ENCODE results near the gene SRGN. TPM values are rescaled to one million over a fixed set of nuclear protein-coding genes. Genes with fewer than 3 reads are reported as not detected.

The SRGN gene
- total and polyA plus RNA-seq, 2 of the 8 experiments (the other 6 are each of a cell fraction or from before 2014, with no cell fraction given) = 0.06 TPM; not detected in 1

DNA sequence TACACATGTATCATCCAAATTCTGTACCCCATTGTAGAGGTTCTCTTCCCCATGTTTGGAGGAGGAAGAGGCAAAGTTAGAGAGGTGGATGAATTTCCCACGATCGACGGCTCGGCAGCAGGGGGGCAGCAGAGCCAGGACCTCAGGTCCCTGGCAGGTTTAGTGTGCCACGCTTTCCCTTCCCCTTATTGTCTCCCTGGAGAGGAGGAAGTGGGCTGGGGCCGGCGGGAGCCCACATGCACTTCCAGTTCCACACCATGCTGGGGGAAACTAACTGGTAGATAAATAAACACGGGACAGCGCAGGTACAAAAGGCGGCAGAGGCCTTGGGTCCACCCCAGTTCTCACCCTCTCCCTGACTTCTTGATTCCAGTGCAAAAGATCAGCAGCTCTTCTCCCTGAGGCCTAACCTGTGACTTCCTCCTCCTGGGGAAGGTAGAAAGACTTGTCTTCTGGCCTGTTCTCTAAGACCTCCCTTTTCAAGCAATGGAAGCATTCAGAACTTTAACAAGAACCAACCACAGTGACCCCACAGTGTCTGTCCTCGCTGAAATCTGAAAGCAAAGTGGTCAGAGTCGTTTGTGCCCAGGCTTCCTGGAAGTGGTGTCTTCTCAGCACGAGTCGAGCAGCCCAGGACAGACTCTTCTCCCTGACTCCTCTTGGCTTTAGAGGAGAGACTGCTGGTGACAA is 30.5 kb upstream of the SRGN start:
- Histone ChIP-seq H3K27ac (ENCODE audit: low read depth, low read length) (no peak overlapping the region), H2AK5ac (ENCODE audit: low read depth, low read length) (no peak overlapping the region), H3K4me2 (ENCODE audit: insufficient read depth in 1 of 2, low read depth in 2 of 2, low read length in 2 of 2) (no peak overlapping the region), H2BK120ac (replicated peaks; ENCODE audit: low read depth, low read length) (no peak overlapping the region), H3K23me2 (ENCODE audit: low read depth, low read length) (no peaks in the 10 kb centered on the region), H2BK15ac (ENCODE audit: low read length) (no peak overlapping the region), H2BK12ac (ENCODE audit: low read depth, low read length) (no peak overlapping the region), H3K18ac (ENCODE audit: extremely low read depth, low read length) (0 out of 2 replicates have a peak overlapping the region, but pooled peaks have one; percentile 16), H4K91ac (replicated peaks; ENCODE audit: insufficient read length, low read length) (no peak overlapping the region), H2BK20ac (ENCODE audit: low read length) (no peak overlapping the region), H3K9me3 (ENCODE audit: insufficient read depth in 2 of 2, low read depth in 1 of 2, low read length in 1 of 2) (no peaks in the 10 kb centered on the region), H4K5ac (ENCODE audit: insufficient read length, low read depth, low read length) (no peak overlapping the region), H3K79me2 (ENCODE audit: control insufficient read depth in 1 of 2, insufficient read depth in 2 of 2, low read length in 2 of 2) (no peaks in the 10 kb centered on the region), H3K79me1 (ENCODE audit: low read depth, low read length) (no peaks in the 10 kb centered on the region), H3K36me3 (ENCODE audit: control insufficient read depth in 2 of 4, insufficient read depth in 4 of 4, low read length in 3 of 4) (no peaks in the 10 kb centered on the region), H3K4me1 (replicated peaks in 1 of 4; ENCODE audit: control insufficient read depth in 3 of 4, insufficient read depth in 4 of 4, low read length in 3 of 4) (no peaks in the 10 kb centered on the region; a peak in 2 of 7 replicates), H2AFZ (ENCODE audit: low read length) (peak overlapping the region; percentile 73), H3K23ac (ENCODE audit: insufficient read length) (no peak overlapping the region), H3K27me3 (replicated peaks in 1 of 4; ENCODE audit: control insufficient read depth in 3 of 4, extremely low read depth in 1 of 4, insufficient read depth in 3 of 4, low read length in 3 of 4) (no peaks in the 10 kb centered on the region), H2BK5ac (ENCODE audit: low read depth, low read length) (no peak overlapping the region), H3K9ac (replicated peaks in 1 of 4; ENCODE audit: extremely low read depth in 1 of 4, low read depth in 3 of 4, low read length in 3 of 4) (no peak overlapping the region; a peak in 2 of 7 replicates), H3K4me3 (ENCODE audit: extremely low read depth in 1 of 4, insufficient read depth in 2 of 4, low read depth in 3 of 4, low read length in 4 of 4) (no peak overlapping the region), H4K20me1 (replicated peaks in 1 of 2; ENCODE audit: control insufficient read depth in 1 of 2, insufficient read depth in 2 of 2, low read length in 2 of 2) (no peaks in the 10 kb centered on the region), H3K56ac (replicated peaks; ENCODE audit: insufficient read length, low read depth, low read length) (no peak overlapping the region), H3K4ac (replicated peaks; ENCODE audit: insufficient read length, low read depth, low read length) (no peak overlapping the region), H4K8ac (ENCODE audit: extremely low read depth, insufficient read depth, low read length) (0 out of 2 replicates have a peak overlapping the region, but pooled peaks have one; percentile 26), H3K14ac (ENCODE audit: insufficient read length) (no peak overlapping the region)
- DNase-seq (ENCODE audit: low read depth in 1 of 2, low spot score in 2 of 2) = peak in 1 of 2 experiments; percentile 47
- FAIRE-seq = no peak
- 68% methylated on average over 11 of the region's 14 CpGs; no CpG with 5 or more reads in 1 of the 2 experiments for WGBS, 2 experiments (ENCODE audit: extremely low coverage in 1 of 2, insufficient coverage in 1 of 2, insufficient read length in 1 of 2, insufficient replicate concordance in 2 of 2, low coverage in 1 of 2, low lambda C conversion rate in 2 of 2, missing lambda C conversion rate in 1 of 2)
- POLR2A ChIA-PET (ENCODE audit: partially characterized antibody) = interaction anchor here (1.1 kb wide), 1 partner anchor 12 kb away, joined by 3 read pairs; no protein-coding TSS in a partner anchor
- CTCF ChIA-PET (ENCODE audit: partially characterized antibody) = interaction anchor here (0.5 to 2.0 kb wide), 4 partner anchors 8 to 1003 kb away, joined by 4 to 7 read pairs (median 5); no protein-coding TSS in a partner anchor
- TF ChIP-seq HDAC6 (IDR thresholded peaks at IDR 0.05; ENCODE audit: low read depth, low read length) = no peak
- TF ChIP-seq PHF8 (conservative IDR thresholded peaks at IDR 0.05; ENCODE audit: low read depth, low read length) = no peak
- TF ChIP-seq TAF7 (optimal IDR thresholded peaks at IDR 0.05; ENCODE audit: borderline replicate concordance, low read depth, low read length) = no peak
- TF ChIP-seq EZH2 (IDR thresholded peaks at IDR 0.05; ENCODE audit: low read depth, low read length, severe bottlenecking) = no peak
- no peak for TF ChIP-seq TBP (IDR thresholded peaks at IDR 0.05; ENCODE audit: low read depth, low read length)
- TF ChIP-seq NANOG (IDR thresholded peaks at IDR 0.05; ENCODE audit: insufficient read depth, low read depth, low read length, poor library complexity, severe bottlenecking) = no peak
- no peak for TF ChIP-seq SUZ12 (IDR thresholded peaks at IDR 0.05; ENCODE audit: low read length)
- TF ChIP-seq RBBP5 (IDR thresholded peaks at IDR 0.05; ENCODE audit: borderline replicate concordance, low read depth, low read length) = no peak
- TF ChIP-seq CEBPB (IDR thresholded peaks at IDR 0.05; ENCODE audit: low read depth, low read length) = no peak
- no peak for TF ChIP-seq HDAC2 (IDR thresholded peaks at IDR 0.05; ENCODE audit: borderline replicate concordance in 1 of 2, low read depth in 2 of 2, low read length in 2 of 2)
- no peak for TF ChIP-seq EP300 (IDR thresholded peaks at IDR 0.05; ENCODE audit: borderline replicate concordance in 1 of 2, low read depth in 2 of 2, low read length in 2 of 2)
- TF ChIP-seq SIRT6 (IDR thresholded peaks at IDR 0.05; ENCODE audit: low read length) = no peak
